Measurements from ENCODE around the gene GPC2.
"Not testable (repeated sequence)": the region's sequence is repeated elsewhere in the genome, so short reads cannot be mapped to it uniquely, and the experiment has no call there.

GPC2 gene

GRCh38 chr7:100148559-100149328 lies 28.4 kb downstream of the GPC2 start, which contains the start of gene LAMTOR4:
LAMTOR4 (plus strand) TSS chr7:100148918; CDS start chr7:100148973, 55 bp downstream.
- peak; percentile 98 for DNase-seq

- no peak for DNase-seq
These were observed 29.0 kb downstream of the GPC2 start for GRCh38 chr7:100148225-100148558.

GRCh38 chr7:100147278-100147677 lies 29.9 kb downstream of the GPC2 start:
- no peak for DNase-seq

- DNase-seq: not testable (repeated sequence)
These were observed 30.8 kb downstream of the GPC2 start for GRCh38 chr7:100146350-100146749.

- no peak for DNase-seq
These were observed 34.7 kb downstream of the GPC2 start for GRCh38 chr7:100142461-100142860.

GRCh38 chr7:100141555-100141949 lies 35.6 kb downstream of the GPC2 start:
- no peak for DNase-seq

GRCh38 chr7:100137851-100138760 lies 39.1 kb downstream of the GPC2 start:
- DNase-seq: peak; percentile 32

GRCh38 chr7:100132697-100133151 lies 44.5 kb downstream of the GPC2 start:
- peak; percentile 78 for DNase-seq

GRCh38 chr7:100132126-100132525 lies 45.1 kb downstream of the GPC2 start:
- DNase-seq: no peak

GRCh38 chr7:100130608-100131453 lies 46.4 kb downstream of the GPC2 start:
- DNase-seq: peak; percentile 90

- not testable (repeated sequence) for DNase-seq
These were observed 47.0 kb downstream of the GPC2 start for GRCh38 chr7:100130220-100130607.

GRCh38 chr7:100128637-100128963 lies 48.6 kb downstream of the GPC2 start:
- no peak for DNase-seq

- peak; percentile 40 for DNase-seq
These were observed 49.1 kb downstream of the GPC2 start for GRCh38 chr7:100127866-100128636.

GRCh38 chr7:100126931-100127865 lies 50.0 kb downstream of the GPC2 start, which contains the start of gene MBLAC1:
MBLAC1 (plus strand) TSS chr7:100126967; CDS start chr7:100127396, 429 bp downstream.
- peak; percentile 92 for DNase-seq

GRCh38 chr7:100126239-100126930 lies 50.8 kb downstream of the GPC2 start:
- DNase-seq: no peak

GRCh38 chr7:100124301-100125230 lies 52.6 kb downstream of the GPC2 start:
- no peak for DNase-seq

- no peak for DNase-seq
These were observed 54.6 kb downstream of the GPC2 start for GRCh38 chr7:100122568-100122967.

- DNase-seq: no peak
These were observed 55.1 kb downstream of the GPC2 start for GRCh38 chr7:100122067-100122466.

- no peak for DNase-seq
These were observed 56.5 kb downstream of the GPC2 start for GRCh38 chr7:100120733-100121036.
